GM18511 (cell line): ENCODE data around the gene SAE1.

Experiments
- ATAC-seq: cut with Tn5 transposase; IDR thresholded peaks from one replicate; pipeline ENCODE4 v1.9.1; 2021; ENCODE audit warnings: mild to moderate bottlenecking, moderate library complexity; ENCODE audit not compliant: unreplicated experiment

SAE1 gene

GRCh38 chr19:47209319-47210179 lies 78.9 kb downstream of the SAE1 start:
- ATAC-seq, result no peak

GRCh38 chr19:47210180-47210490 lies 79.5 kb downstream of the SAE1 start:
- ATAC-seq, result no peak

- ATAC-seq, result no peak
Observed at GRCh38 chr19:47210689-47211316, 80.2 kb downstream of the SAE1 start.

GRCh38 chr19:47215581-47215980 lies 84.9 kb downstream of the SAE1 start:
- ATAC-seq, result no peak

- ATAC-seq, result no peak
Observed at GRCh38 chr19:47221080-47221841, 90.6 kb downstream of the SAE1 start.

- no peak for ATAC-seq
Observed at GRCh38 chr19:47221890-47222289, 91.3 kb downstream of the SAE1 start.

- no peak for ATAC-seq
Observed at GRCh38 chr19:47225746-47226425, 95.3 kb downstream of the SAE1 start.

GRCh38 chr19:47226426-47227351 lies 96.1 kb downstream of the SAE1 start:
- ATAC-seq, result peak; percentile 32

- ATAC-seq, result no peak
Observed at GRCh38 chr19:47227352-47228167, 96.9 kb downstream of the SAE1 start.

- no peak for ATAC-seq
Observed at GRCh38 chr19:47228168-47228936, 97.7 kb downstream of the SAE1 start.

GRCh38 chr19:47228937-47229675 lies 98.5 kb downstream of the SAE1 start:
- ATAC-seq, result no peak

- no peak for ATAC-seq
Observed at GRCh38 chr19:47229676-47230053, 99.0 kb downstream of the SAE1 start.

- no peak for ATAC-seq
Observed at GRCh38 chr19:47230054-47230920, 99.7 kb downstream of the SAE1 start.

GRCh38 chr19:47230921-47231214 lies 100.2 kb downstream of the SAE1 start, which contains the start of gene BBC3:
Gene BBC3, minus strand, starts transcription at chr19:47231199. Its CDS starts 2,768 bp downstream, at chr19:47228431.
- no peak for ATAC-seq

GRCh38 chr19:47231215-47232054 lies 100.8 kb downstream of the SAE1 start:
- peak; percentile 39 for ATAC-seq
